Kidney (tissue), 14 donors: ENCODE data around the gene SLC25A26. TPM values are rescaled to one million over a fixed set of nuclear protein-coding genes. Genes with fewer than 3 reads are reported as not detected.
A peak's percentile ranks its signal among the peaks of the same experiment; 100 is the strongest.

Source experiments
- DNase-seq, 5 donors: peaks; one replicate each; pipeline ENCODE4 v3.0.0-alpha.2; 2013 to 2020
- FAIRE-seq: peaks from 2 replicates; lab custom pipeline; 2012; peaks lifted over from hg19 to GRCh38; lab: Jason Lieb, UNC
- H3K27ac ChIP-seq, 2 donors: one replicate each; pipeline ENCODE4 v1.7.0; 2013; ENCODE audit warnings: low read depth in 2 of 2, low read length in 2 of 2, inconsistent platforms in 1 of 2
- H3K27me3 ChIP-seq: one replicate; pipeline ENCODE4 v1.7.1; 2013; ENCODE audit warnings: low read length, inconsistent platforms; ENCODE audit not compliant: control insufficient read depth, insufficient read depth
- H3K36me3 ChIP-seq, 3 donors: one replicate each; pipeline versions ENCODE4 v1.7.0 to v1.7.1; 2013; ENCODE audit warnings: low read length in 3 of 3, control low read depth in 1 of 3, inconsistent platforms in 1 of 3; ENCODE audit not compliant: insufficient read depth in 3 of 3, control insufficient read depth in 2 of 3
- H3K4me1 ChIP-seq, 3 donors: one replicate each; pipeline versions ENCODE4 v1.7.0 to v1.7.1; 2013; ENCODE audit warnings: low read length in 3 of 3, inconsistent platforms in 1 of 3, low read depth in 1 of 3; ENCODE audit not compliant: control insufficient read depth in 2 of 3, insufficient read depth in 2 of 3
- H3K4me3 ChIP-seq, 3 donors: one replicate each; pipeline versions ENCODE4 v1.7.0 to v1.8.1; 2013; ENCODE audit warnings: low read length in 3 of 3, control low read depth in 1 of 3, inconsistent platforms in 1 of 3
- H3K9ac ChIP-seq, 3 donors: one replicate each; pipeline versions ENCODE4 v1.7.0 to v1.7.1; 2013; ENCODE audit warnings: low read length in 3 of 3, control low read depth in 1 of 3, inconsistent platforms in 1 of 3
- H3K9me3 ChIP-seq, 3 donors: one replicate each; pipeline versions ENCODE4 v1.7.0 to v1.7.1; 2013; ENCODE audit warnings: low read length in 3 of 3, control low read depth in 1 of 3, inconsistent platforms in 1 of 3; ENCODE audit not compliant: control insufficient read depth in 2 of 3, insufficient read depth in 1 of 3
- intact Hi-C: fragments of 100-400 bp; cut with DNase I; formaldehyde crosslinking; loops from one replicate; pipeline ENCODE4 v1.11.1; 2022
- polyA plus RNA-seq: library from polyadenylated mRNA; stranded (reverse); fragments of 350-450 nt; fragmentation: Illumina TruSeq; extraction: RNeasy Lipid Tissue Mini Kit (QIAGEN cat#74804); gene quantifications from one replicate; pipeline ENCODE4 v1.2.3, GENCODE V29; 2014; ENCODE audit warnings: low read depth, low replicate concordance; ENCODE audit not compliant: insufficient read depth
- total RNA-seq: library from RNA; stranded (reverse); fragmentation: NEBNext Ultra II Directional; extraction: Animal tissue kit (Norgen Biotek cat#: 25700); gene quantifications from one replicate; pipeline ENCODE4 v1.2.1, GENCODE V29; 2021
- TF ChIP-seq, protein P1 (sequence below): IDR thresholded peaks from 3 replicates; pipeline ENCODE4 v1.5.1; 2012; ENCODE audit warnings: mild to moderate bottlenecking, moderate library complexity, borderline replicate concordance; ENCODE audit not compliant: insufficient read depth; ENCODE audit errors: extremely low read depth
- donor health status: control.
- donor health status: control.
- donor health status: control.
- donor health status: control.
- donor health status: control.
- donor health status: DM: yes; HTN: yes; CAD: no.
- donor health status: Normal renal cell carcinoma (clear cell type).

The SLC25A26 gene
- total and polyA plus RNA-seq, 2 donors from 2014 or later: 23.9 to 25.4 TPM

DNA sequence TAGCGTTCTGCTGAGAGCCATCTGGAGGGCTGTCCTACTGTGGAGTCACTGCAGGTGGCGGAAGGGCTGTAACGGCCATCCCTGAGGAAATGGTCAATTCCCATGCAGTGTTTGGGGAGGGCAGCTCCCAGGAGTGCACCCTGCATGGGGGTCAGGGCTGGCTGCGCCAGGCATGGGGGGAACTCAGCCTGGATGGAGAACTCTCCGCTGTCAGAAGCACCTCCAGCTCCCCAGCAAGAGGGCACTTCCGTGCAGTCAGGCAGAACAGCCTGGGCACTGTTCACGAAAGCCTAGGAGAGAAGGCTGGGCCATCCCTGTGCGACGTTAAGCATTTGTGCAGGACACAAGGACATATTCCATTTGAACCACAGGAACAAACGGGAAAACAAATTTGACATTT, 174.8 kb downstream of the SLC25A26 start:
- TF ChIP-seq, protein P1, sequence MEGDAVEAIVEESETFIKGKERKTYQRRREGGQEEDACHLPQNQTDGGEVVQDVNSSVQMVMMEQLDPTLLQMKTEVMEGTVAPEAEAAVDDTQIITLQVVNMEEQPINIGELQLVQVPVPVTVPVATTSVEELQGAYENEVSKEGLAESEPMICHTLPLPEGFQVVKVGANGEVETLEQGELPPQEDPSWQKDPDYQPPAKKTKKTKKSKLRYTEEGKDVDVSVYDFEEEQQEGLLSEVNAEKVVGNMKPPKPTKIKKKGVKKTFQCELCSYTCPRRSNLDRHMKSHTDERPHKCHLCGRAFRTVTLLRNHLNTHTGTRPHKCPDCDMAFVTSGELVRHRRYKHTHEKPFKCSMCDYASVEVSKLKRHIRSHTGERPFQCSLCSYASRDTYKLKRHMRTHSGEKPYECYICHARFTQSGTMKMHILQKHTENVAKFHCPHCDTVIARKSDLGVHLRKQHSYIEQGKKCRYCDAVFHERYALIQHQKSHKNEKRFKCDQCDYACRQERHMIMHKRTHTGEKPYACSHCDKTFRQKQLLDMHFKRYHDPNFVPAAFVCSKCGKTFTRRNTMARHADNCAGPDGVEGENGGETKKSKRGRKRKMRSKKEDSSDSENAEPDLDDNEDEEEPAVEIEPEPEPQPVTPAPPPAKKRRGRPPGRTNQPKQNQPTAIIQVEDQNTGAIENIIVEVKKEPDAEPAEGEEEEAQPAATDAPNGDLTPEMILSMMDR: no peak
- intact Hi-C loops: no loop called here
- peak in 1 of 5 donors; percentile 14 for DNase-seq
- H3K4me1 ChIP-seq: peaks cover 0 to 4% (median 0%) of the 10 kb centered on the region in 3 donors
- H3K4me3 ChIP-seq: no peak overlapping the region
- no peak for FAIRE-seq
- no peaks in the 10 kb centered on the region for H3K27me3 ChIP-seq
- H3K9me3 ChIP-seq: no peaks in the 10 kb centered on the region
- H3K36me3 ChIP-seq: peaks cover 2 to 20% (median 15%) of the 10 kb centered on the region in 3 donors
- no peak overlapping the region for H3K9ac ChIP-seq
- no peak overlapping the region for H3K27ac ChIP-seq

DNA sequence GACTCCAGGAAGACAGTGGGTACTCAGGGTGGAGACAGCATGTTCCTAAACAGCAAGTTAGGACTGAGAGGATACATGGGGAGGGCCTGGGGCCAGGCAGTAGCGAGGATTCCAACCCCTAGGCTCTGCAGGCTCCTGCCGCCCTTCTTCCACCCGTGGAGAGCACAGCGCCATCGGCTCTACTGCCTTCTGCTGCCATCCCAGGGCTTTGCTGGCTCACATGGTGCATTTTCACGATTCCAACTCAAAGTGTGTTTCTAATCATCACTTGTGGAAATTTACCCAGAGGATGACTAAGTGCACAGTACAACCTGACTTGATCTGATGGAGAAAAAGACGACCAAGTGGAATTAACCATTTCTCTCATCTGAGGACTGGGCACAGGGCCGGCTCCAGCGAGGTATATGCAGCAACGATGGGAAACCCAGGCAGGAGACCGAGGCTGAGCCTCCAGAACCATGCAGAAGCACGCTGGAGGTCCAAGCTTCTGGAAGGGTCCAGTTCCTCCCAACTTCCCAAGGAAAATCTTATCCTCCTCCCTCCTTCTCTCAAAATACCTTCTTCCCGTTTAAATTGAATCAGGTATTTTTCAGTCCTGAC, 175.5 kb downstream of the SLC25A26 start:
- FAIRE-seq: no peak
- TF ChIP-seq, protein P1: no peak
- Histone ChIP-seq H3K4me1 (peaks cover 0 to 4% (median 0%) of the 10 kb centered on the region in 3 donors), H3K27me3 (no peaks in the 10 kb centered on the region), H3K9ac (no peak overlapping the region), H3K9me3 (no peaks in the 10 kb centered on the region), H3K36me3 (peaks cover 2 to 20% (median 15%) of the 10 kb centered on the region in 3 donors), H3K27ac (no peak overlapping the region), H3K4me3 (no peak overlapping the region)
- intact Hi-C loops: no loop called here
- DNase-seq: peak in 1 of 5 donors; percentile 8

DNA sequence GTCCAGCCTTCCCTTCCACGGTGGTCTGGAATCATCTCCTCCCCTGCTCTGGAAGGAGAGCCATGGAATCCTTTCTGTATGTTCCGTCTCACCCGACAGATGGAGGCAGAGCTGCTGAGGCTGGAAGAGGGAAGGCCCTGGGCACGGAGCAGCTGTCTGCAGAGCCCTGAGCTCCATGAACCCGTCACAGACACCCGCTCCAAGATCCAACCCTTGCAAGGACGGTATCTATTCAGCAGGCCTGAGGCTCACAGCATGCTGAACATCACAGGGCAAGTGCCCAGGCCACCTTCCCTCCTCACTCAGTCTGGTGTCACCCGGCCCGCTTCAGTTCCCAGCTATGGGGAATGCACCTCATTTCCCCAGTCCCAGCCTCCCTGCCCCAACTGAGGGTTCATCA, 176.1 kb downstream of the SLC25A26 start:
- TF ChIP-seq, protein P1: no peak
- Histone ChIP-seq H3K4me3 (no peak overlapping the region), H3K27ac (no peak overlapping the region), H3K9ac (no peak overlapping the region), H3K36me3 (peaks cover 2 to 20% (median 15%) of the 10 kb centered on the region in 3 donors), H3K4me1 (peaks cover 0 to 4% (median 0%) of the 10 kb centered on the region in 3 donors), H3K9me3 (no peaks in the 10 kb centered on the region), H3K27me3 (no peaks in the 10 kb centered on the region)
- FAIRE-seq (no peak), DNase-seq (peak in 1 of 5 donors; percentile 8)
- intact Hi-C loops: no loop called here

DNA sequence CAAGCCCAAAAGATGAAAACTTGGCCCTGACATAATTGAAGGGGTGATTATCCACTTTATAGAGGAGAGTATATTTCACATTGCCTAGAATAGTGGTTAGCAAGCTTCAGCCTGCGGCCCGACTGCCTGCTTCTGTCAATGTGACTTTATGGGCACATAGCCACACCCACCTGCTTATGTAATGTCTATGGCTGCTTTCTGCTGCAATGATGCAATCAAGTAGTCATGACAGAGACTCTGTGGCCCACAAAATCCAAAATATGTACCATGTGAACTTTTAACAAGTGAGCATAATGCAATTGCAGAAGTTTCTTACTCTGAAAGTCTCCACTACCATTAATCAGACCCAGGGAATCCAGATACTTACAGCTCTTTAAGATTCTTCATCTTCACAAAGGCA, 176.9 kb downstream of the SLC25A26 start:
- peaks cover 0 to 4% (median 0%) of the 10 kb centered on the region in 3 donors for H3K4me1 ChIP-seq
- no peak overlapping the region for H3K27ac ChIP-seq
- intact Hi-C loops: no loop called here
- H3K36me3 ChIP-seq: peaks cover 0 to 20% (median 15%) of the 10 kb centered on the region in 3 donors
- H3K27me3 ChIP-seq: no peaks in the 10 kb centered on the region
- H3K9me3 ChIP-seq: no peaks in the 10 kb centered on the region
- no peak for FAIRE-seq
- H3K4me3 ChIP-seq: no peak overlapping the region
- no peak overlapping the region for H3K9ac ChIP-seq
- DNase-seq: peak in 1 of 5 donors; percentile 13
- TF ChIP-seq, protein P1: no peak
